ENCODE results near the gene CDT1.

The CDT1 gene

GRCh38 chr16:88806491-88807111, 3.0 kb downstream of the CDT1 start:
- Histone ChIP-seq H3K9ac (ENCODE audit: low read length) (no peak overlapping the region), H3K4me3 (ENCODE audit: insufficient read depth in 1 of 2, low read depth in 1 of 2, low read length in 2 of 2) (no peak overlapping the region), H3K27me3 (ENCODE audit: control insufficient read depth in 1 of 2, insufficient read depth in 1 of 2, low read length in 2 of 2) (no peaks in the 10 kb centered on the region), H3K18ac (ENCODE audit: low read depth in 1 of 2, low read length in 2 of 2) (no peak overlapping the region), H3K9me3 (ENCODE audit: control insufficient read depth, low read length) (no peaks in the 10 kb centered on the region), H2AK5ac (ENCODE audit: low read length, severe bottlenecking) (no peak overlapping the region), H2BK5ac (ENCODE audit: low read depth, low read length, poor library complexity, severe bottlenecking) (no peak overlapping the region), H4K8ac (ENCODE audit: low read length) (peak overlapping the region; percentile 31), H2AFZ (ENCODE audit: low read depth, low read length) (no peak overlapping the region), H2BK15ac (ENCODE audit: low read depth, poor library complexity, severe bottlenecking) (no peak overlapping the region), H3K79me1 (replicated peaks; ENCODE audit: low read length, poor library complexity, severe bottlenecking) (peaks cover 33% of the 10 kb centered on the region), H2BK12ac (ENCODE audit: low read length in 2 of 2) (no peak overlapping the region), H3K14ac (ENCODE audit: low read length in 2 of 2) (no peak overlapping the region), H4K91ac (ENCODE audit: low read length) (no peak overlapping the region), H3K23ac (ENCODE audit: low read length in 2 of 2) (no peak overlapping the region), H3K36me3 (ENCODE audit: control insufficient read depth in 1 of 2, insufficient read depth in 2 of 2, low read depth in 1 of 2, low read length in 2 of 2) (peaks cover 30 to 52% of the 10 kb centered on the region in 2 experiments), H3K4me2 (ENCODE audit: low read length, poor library complexity, severe bottlenecking) (no peak overlapping the region), H3K4me1 (ENCODE audit: control insufficient read depth, insufficient read depth, low read depth, low read length) (peaks cover 49% of the 10 kb centered on the region), H3K4ac (ENCODE audit: low read depth in 1 of 2, low read length in 2 of 2) (no peak overlapping the region), H3K27ac (ENCODE audit: low read length, poor library complexity, severe bottlenecking) (no peak overlapping the region), H2BK120ac (ENCODE audit: low read depth, low read length) (no peak overlapping the region)
- no peak for DNase-seq
- WGBS: 95% methylated on average over 27 of the region's 27 CpGs

GRCh38 chr16:88807142-88807625, 3.6 kb downstream of the CDT1 start:
- Histone ChIP-seq H3K27me3 (ENCODE audit: control insufficient read depth in 1 of 2, insufficient read depth in 1 of 2, low read length in 2 of 2) (no peaks in the 10 kb centered on the region), H3K4me2 (ENCODE audit: low read length, poor library complexity, severe bottlenecking) (no peak overlapping the region), H3K23ac (ENCODE audit: low read length in 2 of 2) (no peak overlapping the region), H3K27ac (ENCODE audit: low read length, poor library complexity, severe bottlenecking) (no peak overlapping the region), H3K9ac (ENCODE audit: low read length) (no peak overlapping the region), H2AFZ (ENCODE audit: low read depth, low read length) (no peak overlapping the region), H2AK5ac (ENCODE audit: low read length, severe bottlenecking) (no peak overlapping the region), H2BK12ac (ENCODE audit: low read length in 2 of 2) (no peak overlapping the region), H3K36me3 (ENCODE audit: control insufficient read depth in 1 of 2, insufficient read depth in 2 of 2, low read depth in 1 of 2, low read length in 2 of 2) (peaks cover 30 to 52% of the 10 kb centered on the region in 2 experiments), H2BK5ac (ENCODE audit: low read depth, low read length, poor library complexity, severe bottlenecking) (no peak overlapping the region), H3K4ac (ENCODE audit: low read depth in 1 of 2, low read length in 2 of 2) (no peak overlapping the region), H3K4me3 (ENCODE audit: insufficient read depth in 1 of 2, low read depth in 1 of 2, low read length in 2 of 2) (no peak overlapping the region), H3K14ac (ENCODE audit: low read length in 2 of 2) (no peak overlapping the region), H3K9me3 (ENCODE audit: control insufficient read depth, low read length) (no peaks in the 10 kb centered on the region), H2BK15ac (ENCODE audit: low read depth, poor library complexity, severe bottlenecking) (no peak overlapping the region), H4K8ac (ENCODE audit: low read length) (no peak overlapping the region), H4K91ac (ENCODE audit: low read length) (no peak overlapping the region), H3K18ac (ENCODE audit: low read depth in 1 of 2, low read length in 2 of 2) (no peak overlapping the region), H2BK120ac (ENCODE audit: low read depth, low read length) (no peak overlapping the region), H3K4me1 (ENCODE audit: control insufficient read depth, insufficient read depth, low read depth, low read length) (peaks cover 50% of the 10 kb centered on the region), H3K79me1 (replicated peaks; ENCODE audit: low read length, poor library complexity, severe bottlenecking) (peaks cover 32% of the 10 kb centered on the region)
- 98% methylated on average over 24 of the region's 24 CpGs for WGBS
- DNase-seq: no peak

- Histone ChIP-seq H2BK120ac (ENCODE audit: low read depth, low read length) (no peak overlapping the region), H2AFZ (ENCODE audit: low read depth, low read length) (no peak overlapping the region), H3K27me3 (ENCODE audit: control insufficient read depth in 1 of 2, insufficient read depth in 1 of 2, low read length in 2 of 2) (no peaks in the 10 kb centered on the region), H4K91ac (ENCODE audit: low read length) (no peak overlapping the region), H3K36me3 (ENCODE audit: control insufficient read depth in 1 of 2, insufficient read depth in 2 of 2, low read depth in 1 of 2, low read length in 2 of 2) (peaks cover 30 to 52% of the 10 kb centered on the region in 2 experiments), H2BK12ac (ENCODE audit: low read length in 2 of 2) (no peak overlapping the region), H3K79me1 (replicated peaks; ENCODE audit: low read length, poor library complexity, severe bottlenecking) (peaks cover 30% of the 10 kb centered on the region), H4K8ac (ENCODE audit: low read length) (no peak overlapping the region), H2BK15ac (ENCODE audit: low read depth, poor library complexity, severe bottlenecking) (no peak overlapping the region), H3K4ac (ENCODE audit: low read depth in 1 of 2, low read length in 2 of 2) (no peak overlapping the region), H3K9me3 (ENCODE audit: control insufficient read depth, low read length) (no peaks in the 10 kb centered on the region), H3K4me3 (ENCODE audit: insufficient read depth in 1 of 2, low read depth in 1 of 2, low read length in 2 of 2) (no peak overlapping the region), H3K4me1 (ENCODE audit: control insufficient read depth, insufficient read depth, low read depth, low read length) (peaks cover 48% of the 10 kb centered on the region), H3K27ac (ENCODE audit: low read length, poor library complexity, severe bottlenecking) (no peak overlapping the region), H2BK5ac (ENCODE audit: low read depth, low read length, poor library complexity, severe bottlenecking) (no peak overlapping the region), H2AK5ac (ENCODE audit: low read length, severe bottlenecking) (no peak overlapping the region), H3K18ac (ENCODE audit: low read depth in 1 of 2, low read length in 2 of 2) (no peak overlapping the region), H3K9ac (ENCODE audit: low read length) (no peak overlapping the region), H3K23ac (ENCODE audit: low read length in 2 of 2) (no peak overlapping the region), H3K14ac (ENCODE audit: low read length in 2 of 2) (no peak overlapping the region), H3K4me2 (ENCODE audit: low read length, poor library complexity, severe bottlenecking) (no peak overlapping the region)
- WGBS: 96% methylated on average over 26 of the region's 26 CpGs
- no peak for DNase-seq
These were observed 4.3 kb downstream of the CDT1 start for GRCh38 chr16:88807626-88808453.

- H3K27ac ChIP-seq (ENCODE audit: low read length, poor library complexity, severe bottlenecking): no peak overlapping the region
- H3K4me2 ChIP-seq (ENCODE audit: low read length, poor library complexity, severe bottlenecking): no peak overlapping the region
- no peak overlapping the region for H4K91ac ChIP-seq (ENCODE audit: low read length)
- H3K27me3 ChIP-seq (ENCODE audit: control insufficient read depth in 1 of 2, insufficient read depth in 1 of 2, low read length in 2 of 2): no peaks in the 10 kb centered on the region
- no peak for DNase-seq
- peaks cover 30 to 52% of the 10 kb centered on the region in 2 experiments for H3K36me3 ChIP-seq (ENCODE audit: control insufficient read depth in 1 of 2, insufficient read depth in 2 of 2, low read depth in 1 of 2, low read length in 2 of 2)
- no peak overlapping the region for H2AK5ac ChIP-seq (ENCODE audit: low read length, severe bottlenecking)
- peaks cover 30% of the 10 kb centered on the region for H3K79me1 ChIP-seq (replicated peaks; ENCODE audit: low read length, poor library complexity, severe bottlenecking)
- H2AFZ ChIP-seq (ENCODE audit: low read depth, low read length): no peak overlapping the region
- H3K4me3 ChIP-seq (ENCODE audit: insufficient read depth in 1 of 2, low read depth in 1 of 2, low read length in 2 of 2): no peak overlapping the region
- H3K9me3 ChIP-seq (ENCODE audit: control insufficient read depth, low read length): no peaks in the 10 kb centered on the region
- no peak overlapping the region for H2BK12ac ChIP-seq (ENCODE audit: low read length in 2 of 2)
- no peak overlapping the region for H2BK15ac ChIP-seq (ENCODE audit: low read depth, poor library complexity, severe bottlenecking)
- H3K9ac ChIP-seq (ENCODE audit: low read length): no peak overlapping the region
- no peak overlapping the region for H3K14ac ChIP-seq (ENCODE audit: low read length in 2 of 2)
- no peak overlapping the region for H2BK120ac ChIP-seq (ENCODE audit: low read depth, low read length)
- 95% methylated on average over 10 of the region's 10 CpGs for WGBS
- H3K23ac ChIP-seq (ENCODE audit: low read length in 2 of 2): no peak overlapping the region
- H2BK5ac ChIP-seq (ENCODE audit: low read depth, low read length, poor library complexity, severe bottlenecking): no peak overlapping the region
- no peak overlapping the region for H3K18ac ChIP-seq (ENCODE audit: low read depth in 1 of 2, low read length in 2 of 2)
- H3K4me1 ChIP-seq (ENCODE audit: control insufficient read depth, insufficient read depth, low read depth, low read length): peaks cover 45% of the 10 kb centered on the region
- H3K4ac ChIP-seq (ENCODE audit: low read depth in 1 of 2, low read length in 2 of 2): no peak overlapping the region
- H4K8ac ChIP-seq (ENCODE audit: low read length): no peak overlapping the region
These were observed 5.6 kb downstream of the CDT1 start for GRCh38 chr16:88809068-88809675.

All from mesenchymal stem cell (in vitro differentiated cells and primary cell).